OCI-LY1 (cell line): Measurements from ENCODE around the gene PLSCR2.

Source experiments
- H2AFZ ChIP-seq: fragments of 200-600 bp; sonication (generic), shearing (Covaris generic); 2 replicates; pipeline ENCODE4 v1.6.0; 2014; ENCODE audit warnings: antibody characterized with exemption, mild to moderate bottlenecking, low read length
- H3F3A ChIP-seq: fragments of 200-600 bp; sonication (generic), shearing (Covaris generic); 2 replicates; pipeline ENCODE4 v1.6.0; 2014; ENCODE audit warnings: mild to moderate bottlenecking, antibody characterized with exemption, low read length, moderate library complexity; ENCODE audit not compliant: insufficient read depth
- H3K27ac ChIP-seq: fragments of 200-600 bp; sonication (generic); 2 replicates; pipeline ENCODE4 v1.5.1; 2014; ENCODE audit warnings: low read length, mixed run types, mild to moderate bottlenecking, low read depth; ENCODE audit not compliant: poor library complexity, severe bottlenecking
- H3K27me3 ChIP-seq: fragments of 200-600 bp; sonication (generic); 2 replicates; pipeline ENCODE4 v1.6.0; 2014; ENCODE audit warnings: antibody characterized with exemption, mild to moderate bottlenecking, low read length, moderate library complexity; ENCODE audit not compliant: insufficient read depth
- H3K36me3 ChIP-seq: fragments of 200-600 bp; sonication (generic); 2 replicates; pipeline ENCODE4 v1.6.1; 2014; ENCODE audit warnings: mild to moderate bottlenecking, antibody characterized with exemption, low read length, moderate library complexity, mixed read lengths; ENCODE audit not compliant: insufficient read depth
- H3K4me1 ChIP-seq: fragments of 200-600 bp; sonication (generic); 2 replicates; pipeline ENCODE4 v1.5.1; 2014; ENCODE audit warnings: mild to moderate bottlenecking, low read length, moderate library complexity; ENCODE audit not compliant: insufficient read depth, severe bottlenecking
- H3K4me2 ChIP-seq: fragments of 200-600 bp; sonication (generic), shearing (Covaris generic); 2 replicates; pipeline ENCODE4 v1.6.1; 2014; ENCODE audit warnings: low read length
- H3K4me3 ChIP-seq: fragments of 200-600 bp; sonication (generic); 2 replicates; pipeline ENCODE4 v1.5.1; 2014; ENCODE audit warnings: low read length, low read depth, mild to moderate bottlenecking, mixed read lengths; ENCODE audit not compliant: poor library complexity, severe bottlenecking
- H3K79me2 ChIP-seq: fragments of 200-600 bp; shearing (Covaris generic); 2 replicates; pipeline ENCODE4 v1.6.1; 2016; ENCODE audit warnings: mixed run types, low read length, mixed read lengths; ENCODE audit not compliant: insufficient read depth
- H3K9ac ChIP-seq: fragments of 200-600 bp; sonication (generic), shearing (Covaris generic); 2 replicates; pipeline ENCODE4 v1.6.1; 2014; ENCODE audit warnings: mild to moderate bottlenecking, low read length, mixed read lengths
- H3K9me2 ChIP-seq: fragments of 200-600 bp; sonication (generic), shearing (Covaris generic); 2 replicates; pipeline ENCODE4 v1.6.1; 2014; ENCODE audit warnings: low read depth, mild to moderate bottlenecking, low read length, mixed read lengths
- H3K9me3 ChIP-seq: fragments of 200-600 bp; shearing (Covaris generic); 2 replicates; pipeline ENCODE4 v1.6.1; 2014; ENCODE audit warnings: low read length, mixed read lengths
- H4K20me1 ChIP-seq: fragments of 200-600 bp; sonication (generic), shearing (Covaris generic); 2 replicates; pipeline ENCODE4 v1.6.0; 2016; ENCODE audit warnings: mild to moderate bottlenecking, low read length; ENCODE audit not compliant: insufficient read depth
- EZH2 ChIP-seq: fragments of 200-600 bp; sonication (generic), shearing (Covaris generic); IDR thresholded peaks from 2 replicates; pipeline ENCODE4 v1.8.0; 2017; ENCODE audit warnings: borderline replicate concordance, mixed run types, mild to moderate bottlenecking, antibody characterized with exemption, low read length, moderate library complexity, mixed read lengths
- TF ChIP-seq, protein P1 (sequence below): fragments of 200-600 bp; sonication (generic), shearing (Covaris generic); IDR thresholded peaks from 2 replicates; pipeline ENCODE4 v1.5.1; 2017; ENCODE audit warnings: mild to moderate bottlenecking, antibody characterized with exemption, low read length, moderate library complexity, mixed read lengths

Gene PLSCR2

GRCh38 chr3:146504498-146505197 lies 35.3 kb upstream of the PLSCR2 start:
- Histone ChIP-seq H3K9me3 (no peaks in the 10 kb centered on the region), H3K9me2 (no peaks in the 10 kb centered on the region), H3K4me2 (no peak overlapping the region), H3K9ac (no peak overlapping the region), H3K4me3 (no peak overlapping the region), H3K36me3 (no peaks in the 10 kb centered on the region), H2AFZ (no peak overlapping the region), H3K4me1 (no peaks in the 10 kb centered on the region), H3K27ac (no peak overlapping the region), H3K27me3 (no peaks in the 10 kb centered on the region), H3F3A (no peaks in the 10 kb centered on the region), H4K20me1 (no peaks in the 10 kb centered on the region), H3K79me2 (no peaks in the 10 kb centered on the region)
- TF ChIP-seq, protein P1, sequence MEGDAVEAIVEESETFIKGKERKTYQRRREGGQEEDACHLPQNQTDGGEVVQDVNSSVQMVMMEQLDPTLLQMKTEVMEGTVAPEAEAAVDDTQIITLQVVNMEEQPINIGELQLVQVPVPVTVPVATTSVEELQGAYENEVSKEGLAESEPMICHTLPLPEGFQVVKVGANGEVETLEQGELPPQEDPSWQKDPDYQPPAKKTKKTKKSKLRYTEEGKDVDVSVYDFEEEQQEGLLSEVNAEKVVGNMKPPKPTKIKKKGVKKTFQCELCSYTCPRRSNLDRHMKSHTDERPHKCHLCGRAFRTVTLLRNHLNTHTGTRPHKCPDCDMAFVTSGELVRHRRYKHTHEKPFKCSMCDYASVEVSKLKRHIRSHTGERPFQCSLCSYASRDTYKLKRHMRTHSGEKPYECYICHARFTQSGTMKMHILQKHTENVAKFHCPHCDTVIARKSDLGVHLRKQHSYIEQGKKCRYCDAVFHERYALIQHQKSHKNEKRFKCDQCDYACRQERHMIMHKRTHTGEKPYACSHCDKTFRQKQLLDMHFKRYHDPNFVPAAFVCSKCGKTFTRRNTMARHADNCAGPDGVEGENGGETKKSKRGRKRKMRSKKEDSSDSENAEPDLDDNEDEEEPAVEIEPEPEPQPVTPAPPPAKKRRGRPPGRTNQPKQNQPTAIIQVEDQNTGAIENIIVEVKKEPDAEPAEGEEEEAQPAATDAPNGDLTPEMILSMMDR, result no peak

- Histone ChIP-seq H3K27me3 (no peaks in the 10 kb centered on the region), H4K20me1 (no peaks in the 10 kb centered on the region), H3K36me3 (no peaks in the 10 kb centered on the region), H3K9me3 (no peaks in the 10 kb centered on the region), H3K9me2 (no peaks in the 10 kb centered on the region), H3F3A (no peaks in the 10 kb centered on the region), H3K79me2 (no peaks in the 10 kb centered on the region), H3K4me3 (no peak overlapping the region), H3K9ac (no peak overlapping the region), H3K4me1 (no peaks in the 10 kb centered on the region), H3K4me2 (no peak overlapping the region), H2AFZ (no peak overlapping the region), H3K27ac (no peak overlapping the region)
- TF ChIP-seq, protein P1, result peak; percentile 10; the same call in 1 of the 2 replicates
- no peak for TF ChIP-seq EZH2
Observed at GRCh38 chr3:146503461-146504202, 34.3 kb upstream of the PLSCR2 start.

DNA sequence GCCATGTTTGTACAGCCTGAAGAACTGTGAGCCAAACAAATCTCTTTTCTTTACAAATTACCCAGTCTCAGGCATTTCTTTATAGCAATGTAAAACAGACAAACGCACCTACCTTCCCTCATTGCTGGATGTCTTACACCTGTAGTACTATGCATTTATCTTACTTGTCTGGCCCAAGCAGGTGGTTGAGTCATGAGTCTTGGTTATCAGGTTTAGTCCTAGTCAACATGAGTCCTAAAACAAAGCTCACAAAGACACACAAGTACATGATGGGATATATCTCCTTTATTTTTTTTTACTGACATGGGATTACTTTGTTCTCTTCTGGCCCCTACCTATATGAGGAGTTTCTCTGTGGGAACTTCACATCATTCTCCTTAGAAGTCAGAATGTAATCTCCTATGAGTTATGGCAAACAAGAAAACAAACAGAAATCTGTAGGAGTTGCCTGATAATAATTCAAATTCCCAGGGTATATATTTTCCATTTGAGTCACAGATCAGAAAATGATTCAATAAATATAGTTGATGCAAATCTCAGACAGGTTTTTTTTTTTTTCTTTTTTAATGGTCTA lies 33.6 kb upstream of the PLSCR2 start:
- Histone ChIP-seq H3K9ac (no peak overlapping the region), H3F3A (no peaks in the 10 kb centered on the region), H2AFZ (no peak overlapping the region), H3K27me3 (no peaks in the 10 kb centered on the region), H3K4me3 (no peak overlapping the region), H3K9me2 (no peaks in the 10 kb centered on the region), H3K27ac (no peak overlapping the region), H3K79me2 (no peaks in the 10 kb centered on the region), H3K36me3 (no peaks in the 10 kb centered on the region), H3K4me1 (no peaks in the 10 kb centered on the region), H3K9me3 (no peaks in the 10 kb centered on the region), H3K4me2 (no peak overlapping the region), H4K20me1 (no peaks in the 10 kb centered on the region)
- TF ChIP-seq, protein P1, result no peak
- no peak for TF ChIP-seq EZH2
